A549 treated with DMSO at 1 μM for 4 hours (cell line): Measurements from ENCODE around the gene ANKRD28. TPM values are rescaled to one million over a fixed set of nuclear protein-coding genes. Genes with fewer than 3 reads are reported as not detected.

Experiments
- total RNA-seq: library from RNA; stranded (reverse); fragments of 200-300 nt; extraction: Qiagen RNA extraction; gene quantifications from 5 replicates; pipeline ENCODE4 v1.2.3, GENCODE V29; 2022; ENCODE audit warnings: low read depth

ANKRD28 gene
- total RNA-seq, result 45.7 to 63.5 TPM (median 55.5 TPM) in 5 replicates

GRCh38 chr3:15797642-15798303, at the start of gene ANKRD28:
Gene ANKRD28 (minus strand): TSS chr3:15797979. CDS start chr3:15796521, 1,458 bp downstream.

Other genes with a start within 250 kb of the ANKRD28 start
- gene HACL1, start 196.4 kb downstream of the ANKRD28 start, total RNA-seq, result 23.6 to 29.0 TPM (median 25.7 TPM) in 5 replicates
- gene BTD, start 196.2 kb downstream of the ANKRD28 start, total RNA-seq, result 14.7 to 18.4 TPM (median 17.6 TPM) in 5 replicates